Upper lobe of right lung (tissue), 1 donor: ENCODE measurements around the gene FAM184B. TPM values are rescaled to one million over a fixed set of nuclear protein-coding genes. Genes with fewer than 3 reads are reported as not detected.

Source experiments
- ATAC-seq: fragments of 200-7000 bp; cut with Tn5 transposase; one replicate; pipeline ENCODE4 v1.9.1; 2020; ENCODE audit warnings: mild to moderate bottlenecking, moderate library complexity
- DNase-seq: peaks from one replicate; pipeline ENCODE4 v3.0.0-alpha.2; 2020
- H3K27ac ChIP-seq: fragments of 200-600 bp; one replicate; pipeline ENCODE4 v1.8.0; 2022
- H3K27me3 ChIP-seq: fragments of 200-600 bp; one replicate; pipeline ENCODE4 v1.8.0; 2022; ENCODE audit warnings: mild to moderate bottlenecking
- H3K36me3 ChIP-seq: fragments of 200-600 bp; one replicate; pipeline ENCODE4 v1.8.0; 2022
- H3K4me1 ChIP-seq: fragments of 200-600 bp; one replicate; pipeline ENCODE4 v1.8.0; 2022
- H3K4me3 ChIP-seq: fragments of 200-600 bp; one replicate; pipeline ENCODE4 v1.8.0; 2022; ENCODE audit warnings: mild to moderate bottlenecking
- H3K9me3 ChIP-seq: fragments of 200-600 bp; one replicate; pipeline ENCODE4 v1.8.0; 2022
- CTCF ChIP-seq: fragments of 200-600 bp; IDR thresholded peaks from one replicate; pipeline ENCODE4 v1.8.0; 2022; ENCODE audit warnings: antibody characterized with exemption
- intact Hi-C: fragments of 100-400 bp; cut with DNase I; formaldehyde crosslinking; loops from one replicate; pipeline ENCODE4 v1.11.0; 2022
- total RNA-seq: library from RNA; stranded (reverse); fragmentation: NEBNext Ultra II Directional; extraction: Animal tissue kit (Norgen Biotek cat#: 25700); gene quantifications from one replicate; pipeline ENCODE4 v1.2.1, GENCODE V29; 2021
- donor health status: DM: no; HTN: yes; CAD: no; lungs with severe emphysema.

The FAM184B gene
- total RNA-seq, 1 donor from 2014 or later = 0.17 TPM

DNA sequence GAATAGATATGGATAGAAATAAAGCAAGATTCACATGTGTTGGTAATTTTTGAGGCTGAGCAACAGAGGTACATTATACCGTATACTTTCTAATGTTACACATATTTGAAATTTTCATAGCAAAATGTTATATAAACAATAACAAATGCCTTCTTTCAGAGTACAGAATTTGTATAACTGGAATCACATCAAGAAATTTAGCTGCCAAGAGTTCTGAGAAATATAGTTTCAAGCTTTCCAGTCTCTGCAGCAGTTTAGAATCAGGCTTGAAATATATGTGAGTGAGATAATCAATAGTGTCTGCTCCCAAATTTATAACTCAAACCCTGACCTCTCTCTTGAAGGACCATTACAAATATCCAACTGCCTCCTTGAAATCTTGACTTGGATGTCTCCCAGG lies 23.8 kb downstream of the FAM184B start:
- H3K9me3 ChIP-seq = no peaks in the 10 kb centered on the region
- no peak overlapping the region for H3K27ac ChIP-seq
- intact Hi-C loops = no loop called here
- ATAC-seq (no peak), DNase-seq (no peak)
- H3K36me3 ChIP-seq = no peaks in the 10 kb centered on the region
- H3K4me3 ChIP-seq = no peak overlapping the region
- no peaks in the 10 kb centered on the region for H3K4me1 ChIP-seq
- no peaks in the 10 kb centered on the region for H3K27me3 ChIP-seq
- TF ChIP-seq CTCF = no peak

DNA sequence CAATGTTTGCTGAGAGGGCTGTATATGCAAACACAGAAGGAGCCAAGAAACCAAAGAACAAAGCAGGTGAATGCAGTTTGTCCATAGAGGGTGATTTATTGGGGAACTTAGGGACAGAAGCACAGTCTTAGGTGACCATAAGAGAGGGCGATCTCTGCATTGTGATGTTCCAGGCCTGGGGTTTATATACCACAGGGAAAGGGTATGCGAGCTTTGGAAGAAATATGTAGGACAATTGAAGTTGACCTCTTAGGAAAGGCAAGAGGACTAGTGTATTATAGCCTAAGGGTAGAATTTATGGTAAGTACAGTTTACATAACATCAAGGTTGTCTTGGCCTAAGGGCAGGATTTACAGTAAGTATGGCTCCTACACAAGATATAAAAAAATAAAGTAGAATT lies 27.8 kb downstream of the FAM184B start:
- no peak overlapping the region for H3K4me3 ChIP-seq
- ATAC-seq = no peak

GRCh38 chr4:17740702-17741101 lies 40.7 kb downstream of the FAM184B start:
- intact Hi-C loops = no loop called here
- no peak for DNase-seq
- no peaks in the 10 kb centered on the region for H3K27me3 ChIP-seq
- no peak for ATAC-seq
- no peak for TF ChIP-seq CTCF
- no peaks in the 10 kb centered on the region for H3K36me3 ChIP-seq
- H3K27ac ChIP-seq = no peak overlapping the region
- H3K4me1 ChIP-seq = no peaks in the 10 kb centered on the region
- no peak overlapping the region for H3K4me3 ChIP-seq
- no peaks in the 10 kb centered on the region for H3K9me3 ChIP-seq

More for the DNA sequence above, 27.8 kb downstream of the FAM184B start:
- no peaks in the 10 kb centered on the region for H3K4me1 ChIP-seq
- H3K27ac ChIP-seq = no peak overlapping the region
- no peak for DNase-seq
- intact Hi-C loops = no loop called here
- no peak for TF ChIP-seq CTCF
- H3K36me3 ChIP-seq = no peaks in the 10 kb centered on the region
- no peaks in the 10 kb centered on the region for H3K27me3 ChIP-seq
- H3K9me3 ChIP-seq = no peaks in the 10 kb centered on the region

DNA sequence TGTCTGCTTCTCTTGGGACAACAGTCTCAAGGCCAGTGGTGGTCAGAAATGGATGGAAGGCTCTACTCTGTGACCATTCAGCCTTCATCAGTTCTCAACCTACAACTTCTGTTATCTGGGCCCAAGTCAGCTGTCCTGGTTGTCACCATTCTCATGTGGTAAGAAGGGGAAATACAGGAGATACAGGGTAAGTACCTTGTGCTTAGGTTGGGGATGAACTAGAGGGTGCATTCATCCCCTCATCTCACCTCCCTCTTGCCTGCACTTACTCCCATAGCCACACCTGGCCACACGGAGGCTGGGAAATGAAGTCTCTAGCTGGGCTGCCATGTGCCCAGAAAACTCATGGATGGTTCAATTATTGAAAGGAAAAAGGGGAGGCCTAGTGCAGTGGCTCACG lies 44.9 kb downstream of the FAM184B start:
- H3K4me3 ChIP-seq = no peak overlapping the region
- H3K27me3 ChIP-seq = no peaks in the 10 kb centered on the region
- no peak for DNase-seq
- no peak for ATAC-seq
- H3K36me3 ChIP-seq = no peaks in the 10 kb centered on the region
- no peaks in the 10 kb centered on the region for H3K9me3 ChIP-seq
- no peaks in the 10 kb centered on the region for H3K4me1 ChIP-seq
- H3K27ac ChIP-seq = no peak overlapping the region
- no peak for TF ChIP-seq CTCF
- intact Hi-C loops = no loop called here

DNA sequence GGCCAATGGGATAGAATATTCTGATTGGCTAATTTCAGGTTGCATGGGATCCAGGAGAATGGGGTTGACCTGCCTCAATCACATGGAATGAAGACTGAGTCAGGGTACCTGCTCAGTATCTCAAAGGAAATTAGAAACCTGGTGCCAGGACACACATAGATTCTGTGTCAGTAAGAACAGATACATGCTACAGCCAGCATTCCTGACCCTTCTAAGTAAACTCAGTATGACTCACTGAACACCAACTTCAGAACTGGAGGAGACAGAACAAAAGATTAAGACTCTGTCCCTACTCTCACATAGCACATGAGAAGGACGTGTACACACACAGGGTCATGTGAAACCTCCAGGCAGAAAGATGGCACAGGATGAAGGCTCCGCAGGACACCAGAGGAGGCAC lies 54.5 kb downstream of the FAM184B start:
- ATAC-seq (no peak), DNase-seq (no peak)
- H3K9me3 ChIP-seq = no peaks in the 10 kb centered on the region
- no peaks in the 10 kb centered on the region for H3K4me1 ChIP-seq
- H3K27ac ChIP-seq = no peak overlapping the region
- intact Hi-C loops = no loop called here
- TF ChIP-seq CTCF = no peak
- H3K27me3 ChIP-seq = no peaks in the 10 kb centered on the region
- H3K4me3 ChIP-seq = no peak overlapping the region
- H3K36me3 ChIP-seq = no peaks in the 10 kb centered on the region

DNA sequence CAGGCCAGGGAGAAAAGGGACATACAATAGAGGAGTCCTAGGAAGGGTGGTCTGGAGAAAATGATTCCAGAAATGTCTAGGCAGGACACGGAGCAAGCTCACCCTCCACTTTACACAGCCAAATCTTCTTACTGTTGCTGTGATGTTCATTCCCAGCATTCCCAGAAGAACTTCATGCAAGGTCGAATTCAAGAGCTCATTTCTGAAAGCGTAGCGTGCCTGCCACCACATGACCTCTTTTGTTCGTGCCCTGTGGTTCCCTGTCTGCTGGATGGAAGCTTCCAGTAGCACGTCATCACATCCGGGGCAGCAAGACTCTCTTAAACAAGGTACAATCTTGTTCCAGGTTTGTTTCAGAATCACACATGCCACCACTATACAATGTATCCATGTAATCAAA lies 57.8 kb downstream of the FAM184B start:
- DNase-seq = no peak
- Histone ChIP-seq H3K27ac (no peak overlapping the region), H3K36me3 (no peaks in the 10 kb centered on the region), H3K4me1 (no peaks in the 10 kb centered on the region), H3K9me3 (no peaks in the 10 kb centered on the region), H3K4me3 (no peak overlapping the region), H3K27me3 (no peaks in the 10 kb centered on the region)
- intact Hi-C loops = no loop called here
- ATAC-seq = no peak
- no peak for TF ChIP-seq CTCF
